GM21390 (cell line): ENCODE measurements around the gene IQGAP3.
"Not testable (repeated sequence)": the region's sequence is repeated elsewhere in the genome, so short reads cannot be mapped to it uniquely, and the experiment has no call there.

Experiments
- ATAC-seq: cut with Tn5 transposase; IDR thresholded peaks from one replicate; pipeline ENCODE4 v1.9.1; 2021; ENCODE audit not compliant: unreplicated experiment

The IQGAP3 gene

GRCh38 chr1:156571261-156571852 lies 1.0 kb downstream of the IQGAP3 start:
- ATAC-seq, result no peak

- ATAC-seq, result no peak
These were observed 5.9 kb downstream of the IQGAP3 start for GRCh38 chr1:156566436-156566835.

GRCh38 chr1:156565519-156565918 lies 6.8 kb downstream of the IQGAP3 start:
- no peak for ATAC-seq

GRCh38 chr1:156560585-156561163 lies 11.7 kb downstream of the IQGAP3 start:
- no peak for ATAC-seq

- no peak for ATAC-seq
These were observed 12.5 kb downstream of the IQGAP3 start for GRCh38 chr1:156559797-156560385.

- ATAC-seq, result no peak
These were observed 13.1 kb downstream of the IQGAP3 start for GRCh38 chr1:156559086-156559796.

GRCh38 chr1:156556354-156556753 lies 16.0 kb downstream of the IQGAP3 start:
- ATAC-seq, result no peak

GRCh38 chr1:156555715-156556114 lies 16.6 kb downstream of the IQGAP3 start:
- ATAC-seq, result no peak

- no peak for ATAC-seq
These were observed 17.4 kb downstream of the IQGAP3 start for GRCh38 chr1:156554971-156555370.

GRCh38 chr1:156553860-156554485 lies 18.4 kb downstream of the IQGAP3 start:
- ATAC-seq, result no peak

- ATAC-seq, result not testable (repeated sequence)
These were observed 19.4 kb downstream of the IQGAP3 start for GRCh38 chr1:156552937-156553336.

- no peak for ATAC-seq
These were observed 19.8 kb downstream of the IQGAP3 start for GRCh38 chr1:156552518-156552917.

GRCh38 chr1:156551869-156552268 lies 20.5 kb downstream of the IQGAP3 start:
- no peak for ATAC-seq

- no peak for ATAC-seq
These were observed 21.2 kb downstream of the IQGAP3 start for GRCh38 chr1:156551066-156551643.

- ATAC-seq, result no peak
These were observed 22.0 kb downstream of the IQGAP3 start for GRCh38 chr1:156550346-156550745.

GRCh38 chr1:156549831-156550230 lies 22.5 kb downstream of the IQGAP3 start:
- no peak for ATAC-seq

GRCh38 chr1:156549390-156549789 lies 23.0 kb downstream of the IQGAP3 start:
- ATAC-seq, result no peak

GRCh38 chr1:156547982-156548381 lies 24.4 kb downstream of the IQGAP3 start:
- no peak for ATAC-seq

GRCh38 chr1:156547434-156547833 lies 24.9 kb downstream of the IQGAP3 start:
- no peak for ATAC-seq

- no peak for ATAC-seq
These were observed 26.1 kb downstream of the IQGAP3 start for GRCh38 chr1:156546267-156546666.

- ATAC-seq, result no peak
These were observed 27.7 kb downstream of the IQGAP3 start for GRCh38 chr1:156544592-156545102.
